Progenitor cell of endocrine pancreas (in vitro differentiated cells): Measurements from ENCODE around the gene THAP10. TPM values are rescaled to one million over a fixed set of nuclear protein-coding genes. Genes with fewer than 3 reads are reported as not detected.
A peak's percentile ranks its signal among the peaks of the same experiment; 100 is the strongest.

Source experiments
- DNase-seq: peaks from one replicate; pipeline ENCODE4 v3.0.0; 2021; ENCODE audit warnings: low spot score; ENCODE audit not compliant: unreplicated experiment
- H3K27ac Mint-ChIP-seq: 2 replicates; pipeline ENCODE4 v1.8.0; 2021; ENCODE audit warnings: mild to moderate bottlenecking, moderate library complexity, mixed read lengths
- H3K27me3 Mint-ChIP-seq: 2 replicates; pipeline ENCODE4 v1.8.0; 2021; ENCODE audit warnings: mixed read lengths
- H3K36me3 Mint-ChIP-seq: 2 replicates; pipeline ENCODE4 v1.8.0; 2022; ENCODE audit warnings: mixed read lengths; ENCODE audit not compliant: insufficient read depth
- H3K4me1 Mint-ChIP-seq: 2 replicates; pipeline ENCODE4 v1.8.0; 2021; ENCODE audit warnings: low read depth, mixed read lengths
- H3K4me3 Mint-ChIP-seq: 2 replicates; pipeline ENCODE4 v1.8.0; 2021; ENCODE audit warnings: low read depth, mild to moderate bottlenecking, moderate library complexity, mixed read lengths
- H3K9me3 Mint-ChIP-seq: 2 replicates; pipeline ENCODE4 v1.8.0; 2021; ENCODE audit warnings: low read depth, mixed read lengths
- CTCF ChIP-seq: fragments of 200-600 bp; sonication (generic); IDR thresholded peaks from one replicate; pipeline ENCODE4 v1.5.0; 2021; ENCODE audit warnings: antibody characterized with exemption, mild to moderate bottlenecking; ENCODE audit not compliant: unreplicated experiment
- total RNA-seq: library from RNA; stranded (reverse); gene quantifications from 2 replicates; pipeline ENCODE4 v1.2.1, GENCODE V29; 2021

THAP10 gene
- total RNA-seq, 1 donor from 2014 or later: 4.5 TPM

DNA sequence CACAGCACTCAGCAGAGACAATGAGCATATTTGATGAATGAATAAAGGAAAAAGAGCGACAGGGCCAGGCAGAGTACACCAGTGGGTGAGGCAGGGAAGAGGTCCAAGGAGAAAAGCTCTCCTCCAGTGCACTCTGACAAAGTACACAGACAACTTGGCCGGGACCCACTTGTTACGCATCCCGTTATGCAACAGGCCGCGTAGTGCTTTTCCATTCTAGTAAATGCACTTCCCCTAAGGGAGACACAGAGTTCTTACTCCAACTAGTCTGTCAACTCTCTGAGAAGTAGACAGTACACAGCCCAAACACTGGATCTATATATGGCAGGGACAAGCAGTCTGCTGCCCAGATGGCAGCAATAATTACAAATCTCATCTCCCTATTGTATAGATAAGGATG, 56.8 kb downstream of the THAP10 start:
- no peak for TF ChIP-seq CTCF
- Mint-ChIP-seq H3K27me3 (no peaks in the 10 kb centered on the region), H3K36me3 (peaks cover 39% of the 10 kb centered on the region), H3K4me3 (no peak overlapping the region), H3K4me1 (peaks cover 12% of the 10 kb centered on the region), H3K9me3 (no peaks in the 10 kb centered on the region), H3K27ac (no peak overlapping the region)
- DNase-seq: no peak

DNA sequence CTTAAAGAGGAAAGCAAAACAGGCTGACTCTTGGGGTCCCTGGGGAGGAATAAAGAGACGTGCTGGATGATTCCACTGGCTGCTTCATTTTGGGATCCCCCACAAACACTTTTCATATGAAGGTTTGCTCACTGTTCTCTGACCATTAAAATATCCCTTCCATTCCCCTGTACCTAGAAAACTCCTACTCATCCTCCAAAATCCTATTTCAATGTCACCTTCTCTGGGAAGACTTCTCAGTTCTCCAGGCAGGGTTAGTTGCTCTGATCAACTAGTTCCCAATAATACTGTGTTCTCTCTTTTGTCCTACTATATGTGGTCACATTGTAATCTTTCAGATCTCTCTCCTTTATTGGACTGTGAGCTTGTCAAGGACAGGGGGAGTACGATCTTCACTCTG, 57.2 kb downstream of the THAP10 start:
- H3K27me3 Mint-ChIP-seq: no peaks in the 10 kb centered on the region
- no peaks in the 10 kb centered on the region for H3K9me3 Mint-ChIP-seq
- no peak overlapping the region for H3K27ac Mint-ChIP-seq
- DNase-seq: no peak
- TF ChIP-seq CTCF: no peak
- peaks cover 12% of the 10 kb centered on the region for H3K4me1 Mint-ChIP-seq
- H3K36me3 Mint-ChIP-seq: peaks cover 39% of the 10 kb centered on the region
- H3K4me3 Mint-ChIP-seq: no peak overlapping the region

DNA sequence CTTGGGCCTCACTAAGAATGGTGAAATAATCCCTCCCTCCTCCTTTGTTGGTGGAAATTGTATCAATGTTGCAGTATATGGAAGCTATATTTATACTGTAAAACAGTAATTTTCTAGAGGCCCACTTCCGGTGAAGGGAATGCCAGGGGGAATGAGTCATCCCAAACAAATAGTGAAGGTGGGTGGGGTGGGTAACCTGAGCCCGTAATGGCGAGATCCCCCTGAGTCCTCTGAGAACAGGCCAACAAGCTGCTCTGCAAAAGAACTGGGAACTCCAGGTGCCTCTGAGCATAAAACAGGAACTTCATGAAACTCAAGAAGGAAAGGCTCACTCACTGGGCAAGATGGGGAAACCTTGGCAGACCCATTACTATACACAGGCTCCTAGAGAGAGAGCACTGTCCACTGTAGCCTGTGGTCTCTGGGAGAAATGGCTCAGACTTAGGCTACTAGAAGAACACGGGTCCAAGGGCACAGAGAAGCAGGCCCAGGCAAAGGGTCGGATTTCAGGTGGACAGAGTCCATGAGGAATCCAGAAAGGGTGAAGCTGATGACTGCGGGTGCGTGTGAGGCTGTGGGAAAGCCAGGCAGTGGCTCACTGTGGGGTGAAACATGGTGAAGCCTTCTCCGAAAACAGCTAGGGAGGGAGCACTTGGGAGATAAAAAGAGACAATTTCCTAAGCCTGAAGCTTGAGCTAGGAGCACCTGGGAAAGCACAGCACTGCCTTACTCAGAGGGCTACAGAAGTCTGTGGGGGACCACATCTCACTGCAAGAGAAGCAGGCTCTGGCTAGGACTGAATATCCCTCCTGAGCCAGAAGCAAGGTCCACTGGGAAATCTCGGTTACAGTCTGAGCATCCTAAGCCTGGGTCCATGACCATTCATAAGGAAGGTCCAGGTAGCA, 58.1 kb downstream of the THAP10 start:
- Mint-ChIP-seq H3K27ac (peak overlapping the region; percentile 93), H3K27me3 (no peaks in the 10 kb centered on the region), H3K4me1 (peaks cover 12% of the 10 kb centered on the region), H3K36me3 (peaks cover 39% of the 10 kb centered on the region), H3K4me3 (no peak overlapping the region), H3K9me3 (no peaks in the 10 kb centered on the region)
- DNase-seq: no peak
- TF ChIP-seq CTCF: no peak

- no peaks in the 10 kb centered on the region for H3K9me3 Mint-ChIP-seq
- no peak for DNase-seq
- peaks cover 12% of the 10 kb centered on the region for H3K4me1 Mint-ChIP-seq
- no peaks in the 10 kb centered on the region for H3K27me3 Mint-ChIP-seq
- H3K27ac Mint-ChIP-seq: no peak overlapping the region
- no peak for TF ChIP-seq CTCF
- no peak overlapping the region for H3K4me3 Mint-ChIP-seq
- H3K36me3 Mint-ChIP-seq: peaks cover 39% of the 10 kb centered on the region
Observed at GRCh38 chr15:70833422-70833821, 58.8 kb downstream of the THAP10 start.

DNA sequence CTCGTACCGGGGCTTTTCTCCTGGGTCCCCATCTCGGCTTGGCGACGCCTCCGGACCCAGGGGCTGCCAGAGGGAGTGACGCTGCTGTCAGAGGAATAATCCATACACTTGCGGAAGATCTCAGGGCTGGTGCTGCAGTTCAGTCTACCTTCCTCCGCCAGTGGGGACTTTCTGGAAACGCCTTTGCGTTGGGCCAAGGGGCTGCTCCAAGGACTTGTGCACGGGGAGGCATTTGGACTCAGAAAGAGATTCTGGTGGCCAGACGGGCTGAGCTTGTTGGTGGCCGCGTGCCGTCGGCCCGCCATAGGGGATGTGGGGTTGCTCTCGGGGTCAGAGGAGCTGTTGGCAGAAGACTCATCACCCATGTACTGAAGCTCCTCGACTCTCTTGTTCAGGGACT, 60.1 kb downstream of the THAP10 start:
- Mint-ChIP-seq H3K36me3 (peaks cover 39% of the 10 kb centered on the region), H3K4me1 (peaks cover 12% of the 10 kb centered on the region), H3K27me3 (no peaks in the 10 kb centered on the region), H3K27ac (no peak overlapping the region), H3K4me3 (no peak overlapping the region), H3K9me3 (no peaks in the 10 kb centered on the region)
- no peak for TF ChIP-seq CTCF
- DNase-seq: no peak

Other genes starting within 250 kb of the THAP10 start
- gene UACA, start 128.9 kb downstream of the THAP10 start, total RNA-seq: 46.2 and 49.3 TPM in 2 replicates
- gene LARP6, start 38.3 kb downstream of the THAP10 start, total RNA-seq: 17.5 and 22.6 TPM in 2 replicates
- gene LRRC49, start 393 bp upstream of the THAP10 start, total RNA-seq: 23.4 and 23.6 TPM in 2 replicates
- gene THSD4, start 223.0 kb upstream of the THAP10 start, total RNA-seq: 6.7 and 6.8 TPM in 2 replicates